Liver (tissue), 9 donors: ENCODE results near the gene ADCY4. TPM values are rescaled to one million over a fixed set of nuclear protein-coding genes. Genes with fewer than 3 reads are reported as not detected.

ENCODE experiments used
- DNase-seq: peaks from one replicate; pipeline ENCODE4 v3.0.0-alpha.2; 2017; ENCODE audit warnings: low spot score
- H3K27ac ChIP-seq, 2 donors: one replicate each; pipeline ENCODE4 v1.7.0; 2013; ENCODE audit warnings: inconsistent platforms in 2 of 2, low read length in 2 of 2, control low read depth in 1 of 2, low read depth in 1 of 2, mild to moderate bottlenecking in 1 of 2
- H3K27me3 ChIP-seq, 4 donors: one replicate each; pipeline versions ENCODE4 v1.6.1 to v1.7.0; 2013; ENCODE audit warnings: low read length in 3 of 4, inconsistent platforms in 1 of 4, mild to moderate bottlenecking in 1 of 4, moderate library complexity in 1 of 4; ENCODE audit not compliant: control insufficient read depth in 4 of 4, insufficient read depth in 4 of 4
- H3K36me3 ChIP-seq, 4 donors: one replicate each; pipeline versions ENCODE4 v1.6.1 to v1.7.0; 2013; ENCODE audit warnings: low read length in 3 of 4, mild to moderate bottlenecking in 3 of 4, low read depth in 1 of 4, moderate library complexity in 1 of 4; ENCODE audit not compliant: control insufficient read depth in 4 of 4, insufficient read depth in 3 of 4
- H3K4me1 ChIP-seq, 4 donors: one replicate each; pipeline versions ENCODE4 v1.6.1 to v1.7.0; 2013; ENCODE audit warnings: low read length in 3 of 4, mild to moderate bottlenecking in 3 of 4, moderate library complexity in 1 of 4; ENCODE audit not compliant: control insufficient read depth in 4 of 4, insufficient read depth in 4 of 4
- H3K4me3 ChIP-seq, 3 donors: one replicate each; pipeline versions ENCODE4 v1.6.1 to v1.7.0; 2013; ENCODE audit warnings: low read length in 3 of 3, control low read depth in 1 of 3, low read depth in 1 of 3, mild to moderate bottlenecking in 1 of 3
- H3K9ac ChIP-seq, 2 donors: one replicate each; pipeline ENCODE4 v1.7.0; 2013; ENCODE audit warnings: low read length in 2 of 2, mild to moderate bottlenecking in 2 of 2, moderate library complexity in 2 of 2, control low read depth in 1 of 2, low read depth in 1 of 2
- H3K9me3 ChIP-seq, 4 donors: one replicate each; pipeline versions ENCODE4 v1.6.1 to v1.7.0; 2013; ENCODE audit warnings: low read length in 3 of 4; ENCODE audit not compliant: control insufficient read depth in 4 of 4
- EGR1 ChIP-seq, 2 donors: IDR thresholded peaks; 2 replicates each; pipeline ENCODE4 v1.6.1; 2016 to 2018; ENCODE audit warnings: antibody characterized with exemption in 2 of 2, low read depth in 2 of 2
- FOXA1 ChIP-seq: IDR thresholded peaks from 2 replicates; pipeline ENCODE4 v1.6.1; 2016; ENCODE audit warnings: antibody characterized with exemption
- FOXA2 ChIP-seq: IDR thresholded peaks from 2 replicates; pipeline ENCODE4 v1.6.1; 2016; ENCODE audit warnings: antibody characterized with exemption
- GABPA ChIP-seq, 2 donors: IDR thresholded peaks in 1 of 2; conservative IDR thresholded peaks in 1 of 2; 2 replicates each; pipeline ENCODE4 v1.6.1; 2016; ENCODE audit warnings: antibody characterized with exemption in 2 of 2, mild to moderate bottlenecking in 1 of 2, moderate library complexity in 1 of 2
- HNF4A ChIP-seq, 2 donors: conservative IDR thresholded peaks; 2 replicates each; pipeline ENCODE4 v1.6.1; 2016; ENCODE audit warnings: antibody characterized with exemption in 2 of 2, mild to moderate bottlenecking in 2 of 2
- HNF4G ChIP-seq: IDR thresholded peaks from 2 replicates; pipeline ENCODE4 v1.6.1; 2016; ENCODE audit warnings: antibody characterized with exemption
- JUND ChIP-seq, 2 donors: IDR thresholded peaks; 2 replicates each; pipeline ENCODE4 v1.6.1; 2016; ENCODE audit warnings: antibody characterized with exemption in 2 of 2
- NR2F2 ChIP-seq: IDR thresholded peaks from 2 replicates; pipeline ENCODE4 v1.6.1; 2016; ENCODE audit warnings: antibody characterized with exemption
- RAD21 ChIP-seq, 2 donors: IDR thresholded peaks; 2 replicates each; pipeline ENCODE4 v1.6.1; 2016; ENCODE audit warnings: antibody characterized with exemption in 2 of 2, mild to moderate bottlenecking in 2 of 2
- RXRA ChIP-seq, 2 donors: IDR thresholded peaks; 2 replicates each; pipeline ENCODE4 v1.6.1; 2017 to 2018; ENCODE audit warnings: antibody characterized with exemption in 2 of 2, mild to moderate bottlenecking in 1 of 2
- SP1 ChIP-seq: IDR thresholded peaks from 2 replicates; pipeline ENCODE4 v1.6.1; 2018; ENCODE audit warnings: antibody characterized with exemption, mild to moderate bottlenecking
- TAF1 ChIP-seq: conservative IDR thresholded peaks from 2 replicates; pipeline ENCODE4 v1.6.1; 2016; ENCODE audit warnings: antibody characterized with exemption, mild to moderate bottlenecking
- YY1 ChIP-seq: IDR thresholded peaks from 2 replicates; pipeline ENCODE4 v1.6.1; 2016; ENCODE audit warnings: antibody characterized with exemption, mild to moderate bottlenecking
- WGBS: extraction: QIAGEN DNeasy Blood & Tissue Kit; methylation state at CpG from one replicate; pipeline ENCODE4 v1.1.7; 2013; 5-methylcytosine and 5-hydroxymethylcytosine counted together
- polyA plus RNA-seq, 2 donors: library from polyadenylated mRNA; stranded (reverse) in 1 of 2; unstranded in 1 of 2; fragments of 200-250 nt in 1 of 2; fragments of >200 nt in 1 of 2; fragmentation: Nextera tagmentation in 1 of 2; extraction: Ambion mirVana in 1 of 2; gene quantifications; one replicate each; pipeline versions ENCODE4 v1.2.1 to v1.2.3, GENCODE V29; 2013 to 2015
- total RNA-seq, 2 donors: library from RNA; depleted of rRNA; stranded (reverse); fragments of >200 nt; gene quantifications; one replicate each; pipeline ENCODE4 v1.2.3, GENCODE V29; 2014
- TF ChIP-seq, protein P1 (sequence below): fragments of 150-350 bp; IDR thresholded peaks from 2 replicates; pipeline ENCODE4 v1.5.1; 2017; ENCODE audit warnings: improper control_type of control experiment, low read depth, low read length; ENCODE audit not compliant: missing input control
- TF ChIP-seq, protein P2 (sequence below): IDR thresholded peaks from 2 replicates; pipeline ENCODE4 v1.6.1; 2016; ENCODE audit warnings: antibody characterized with exemption
- TF ChIP-seq, protein P3 (sequence below): IDR thresholded peaks from 2 replicates; pipeline ENCODE4 v1.6.1; 2016; ENCODE audit warnings: antibody characterized with exemption, mild to moderate bottlenecking
- TF ChIP-seq, protein P4 (sequence below): IDR thresholded peaks from 2 replicates; pipeline ENCODE4 v1.6.1; 2016; ENCODE audit warnings: antibody characterized with exemption
- TF ChIP-seq, protein P5 (sequence below): IDR thresholded peaks from 2 replicates; pipeline ENCODE4 v1.6.1; 2016; ENCODE audit warnings: antibody characterized with exemption
- donor health status: healthy.
- donor health status: healthy.
- donor health status: healthy.
- donor health status: healthy.
- donor health status: healthy.

Gene ADCY4
- total and polyA plus RNA-seq, 4 donors = 2.2 to 7.2 (median 4.0) TPM

DNA sequence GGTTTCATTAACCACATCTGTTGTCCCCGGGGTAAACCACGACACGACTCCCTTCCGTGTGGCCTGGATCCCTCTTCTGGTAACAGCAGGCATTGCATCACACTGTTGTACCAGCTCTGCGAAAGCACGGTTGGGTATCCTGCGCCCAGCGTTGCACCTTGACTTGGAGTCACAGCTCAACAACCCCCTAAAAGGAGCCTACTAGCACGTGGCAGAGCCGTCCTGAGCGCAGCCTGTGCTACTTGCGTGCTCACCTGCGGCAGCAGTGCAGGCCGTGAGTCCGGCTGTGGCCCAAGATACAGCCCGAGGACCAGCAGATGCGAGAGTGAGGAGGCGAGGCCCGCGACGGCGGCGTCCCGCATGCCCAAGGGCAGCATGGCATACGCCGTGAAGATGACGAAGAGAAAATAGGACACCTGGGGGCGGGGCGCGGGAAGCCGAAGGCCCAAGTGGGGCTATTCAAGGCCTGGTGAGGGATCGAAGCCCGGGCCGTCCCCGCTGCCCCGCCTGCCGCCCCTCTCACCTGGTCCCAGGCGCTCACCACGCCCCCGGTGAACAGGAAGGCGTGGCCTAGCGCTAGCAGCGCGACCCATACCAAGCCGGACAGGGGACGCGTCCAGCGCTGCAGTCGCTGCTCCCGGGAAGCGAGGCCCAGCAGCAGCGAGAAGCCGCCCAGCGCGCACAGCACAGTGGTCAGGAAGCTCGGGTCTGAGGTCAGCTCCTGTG, 2.4 kb downstream of the ADCY4 start:
- no peaks in the 10 kb centered on the region for H3K27me3 ChIP-seq
- TF ChIP-seq EGR1 (IDR thresholded peaks at IDR 0.05; ENCODE audit: low read depth in 2 of 2) (no peak), HNF4G (no peak), SP1 (no peak), RAD21 (IDR thresholded peaks at IDR 0.05) (peak; percentile 77 to 84), FOXA1 (no peak), RXRA (IDR thresholded peaks at IDR 0.05) (no peak), HNF4A (conservative IDR thresholded peaks at IDR 0.05) (no peak)
- TF ChIP-seq, protein P1, sequence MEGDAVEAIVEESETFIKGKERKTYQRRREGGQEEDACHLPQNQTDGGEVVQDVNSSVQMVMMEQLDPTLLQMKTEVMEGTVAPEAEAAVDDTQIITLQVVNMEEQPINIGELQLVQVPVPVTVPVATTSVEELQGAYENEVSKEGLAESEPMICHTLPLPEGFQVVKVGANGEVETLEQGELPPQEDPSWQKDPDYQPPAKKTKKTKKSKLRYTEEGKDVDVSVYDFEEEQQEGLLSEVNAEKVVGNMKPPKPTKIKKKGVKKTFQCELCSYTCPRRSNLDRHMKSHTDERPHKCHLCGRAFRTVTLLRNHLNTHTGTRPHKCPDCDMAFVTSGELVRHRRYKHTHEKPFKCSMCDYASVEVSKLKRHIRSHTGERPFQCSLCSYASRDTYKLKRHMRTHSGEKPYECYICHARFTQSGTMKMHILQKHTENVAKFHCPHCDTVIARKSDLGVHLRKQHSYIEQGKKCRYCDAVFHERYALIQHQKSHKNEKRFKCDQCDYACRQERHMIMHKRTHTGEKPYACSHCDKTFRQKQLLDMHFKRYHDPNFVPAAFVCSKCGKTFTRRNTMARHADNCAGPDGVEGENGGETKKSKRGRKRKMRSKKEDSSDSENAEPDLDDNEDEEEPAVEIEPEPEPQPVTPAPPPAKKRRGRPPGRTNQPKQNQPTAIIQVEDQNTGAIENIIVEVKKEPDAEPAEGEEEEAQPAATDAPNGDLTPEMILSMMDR = peak; percentile 76
- TF ChIP-seq, protein P2, sequence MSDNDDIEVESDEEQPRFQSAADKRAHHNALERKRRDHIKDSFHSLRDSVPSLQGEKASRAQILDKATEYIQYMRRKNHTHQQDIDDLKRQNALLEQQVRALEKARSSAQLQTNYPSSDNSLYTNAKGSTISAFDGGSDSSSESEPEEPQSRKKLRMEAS = no peak
- H3K27ac ChIP-seq = no peak overlapping the region
- no peak overlapping the region for H3K9ac ChIP-seq
- no peaks in the 10 kb centered on the region for H3K9me3 ChIP-seq
- 15% methylated on average over 56 of the region's 56 CpGs for WGBS
- peak; percentile 67 for DNase-seq
- H3K36me3 ChIP-seq = no peaks in the 10 kb centered on the region
- H3K4me1 ChIP-seq = peaks cover 9 to 42% (median 21%) of the 10 kb centered on the region in 4 donors
- H3K4me3 ChIP-seq = peak overlapping the region in 2 of 3 donors; percentile 1 to 21

DNA sequence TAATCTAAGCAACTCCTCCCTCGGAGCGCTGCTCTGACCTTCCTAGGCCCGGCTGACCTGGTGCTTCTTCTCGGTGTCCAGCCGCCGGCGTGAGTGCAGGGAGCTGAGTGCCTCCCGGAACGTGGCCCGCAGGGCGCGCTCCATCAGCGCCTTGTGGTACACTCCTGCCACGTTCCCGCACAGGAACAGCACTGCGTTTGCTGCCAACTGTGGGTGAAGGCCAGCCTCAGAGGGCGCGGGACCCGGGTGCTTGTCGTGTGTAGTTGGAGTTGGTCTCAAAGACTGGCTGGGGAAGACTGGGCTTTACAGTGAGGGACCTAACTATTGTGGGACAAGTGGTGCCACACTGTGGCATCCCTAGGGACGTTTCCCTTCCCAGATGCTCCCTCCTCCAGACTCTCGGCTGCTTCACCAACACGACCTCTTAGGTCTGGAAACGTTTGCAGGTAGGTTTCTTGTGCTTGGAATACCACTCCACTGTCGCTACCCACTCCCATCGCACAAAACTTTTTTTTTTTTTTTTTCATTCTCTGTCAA, 3.1 kb downstream of the ADCY4 start:
- Histone ChIP-seq H3K4me1 (peaks cover 9 to 46% (median 22%) of the 10 kb centered on the region in 4 donors), H3K27ac (no peak overlapping the region), H3K9ac (no peak overlapping the region), H3K36me3 (no peaks in the 10 kb centered on the region), H3K9me3 (no peaks in the 10 kb centered on the region), H3K27me3 (no peaks in the 10 kb centered on the region), H3K4me3 (no peak overlapping the region)
- TF ChIP-seq FOXA1 (no peak), TAF1 (no peak), SP1 (no peak), GABPA (IDR thresholded peaks at IDR 0.05 in 1 of 2, conservative IDR thresholded peaks at IDR 0.05 in 1 of 2) (no peak), JUND (IDR thresholded peaks at IDR 0.05) (no peak), RAD21 (IDR thresholded peaks at IDR 0.05) (no peak), FOXA2 (no peak), EGR1 (IDR thresholded peaks at IDR 0.05; ENCODE audit: low read depth in 2 of 2) (no peak), RXRA (IDR thresholded peaks at IDR 0.05) (no peak), HNF4A (conservative IDR thresholded peaks at IDR 0.05) (no peak), NR2F2 (no peak), YY1 (no peak), HNF4G (no peak)
- TF ChIP-seq, protein P3, sequence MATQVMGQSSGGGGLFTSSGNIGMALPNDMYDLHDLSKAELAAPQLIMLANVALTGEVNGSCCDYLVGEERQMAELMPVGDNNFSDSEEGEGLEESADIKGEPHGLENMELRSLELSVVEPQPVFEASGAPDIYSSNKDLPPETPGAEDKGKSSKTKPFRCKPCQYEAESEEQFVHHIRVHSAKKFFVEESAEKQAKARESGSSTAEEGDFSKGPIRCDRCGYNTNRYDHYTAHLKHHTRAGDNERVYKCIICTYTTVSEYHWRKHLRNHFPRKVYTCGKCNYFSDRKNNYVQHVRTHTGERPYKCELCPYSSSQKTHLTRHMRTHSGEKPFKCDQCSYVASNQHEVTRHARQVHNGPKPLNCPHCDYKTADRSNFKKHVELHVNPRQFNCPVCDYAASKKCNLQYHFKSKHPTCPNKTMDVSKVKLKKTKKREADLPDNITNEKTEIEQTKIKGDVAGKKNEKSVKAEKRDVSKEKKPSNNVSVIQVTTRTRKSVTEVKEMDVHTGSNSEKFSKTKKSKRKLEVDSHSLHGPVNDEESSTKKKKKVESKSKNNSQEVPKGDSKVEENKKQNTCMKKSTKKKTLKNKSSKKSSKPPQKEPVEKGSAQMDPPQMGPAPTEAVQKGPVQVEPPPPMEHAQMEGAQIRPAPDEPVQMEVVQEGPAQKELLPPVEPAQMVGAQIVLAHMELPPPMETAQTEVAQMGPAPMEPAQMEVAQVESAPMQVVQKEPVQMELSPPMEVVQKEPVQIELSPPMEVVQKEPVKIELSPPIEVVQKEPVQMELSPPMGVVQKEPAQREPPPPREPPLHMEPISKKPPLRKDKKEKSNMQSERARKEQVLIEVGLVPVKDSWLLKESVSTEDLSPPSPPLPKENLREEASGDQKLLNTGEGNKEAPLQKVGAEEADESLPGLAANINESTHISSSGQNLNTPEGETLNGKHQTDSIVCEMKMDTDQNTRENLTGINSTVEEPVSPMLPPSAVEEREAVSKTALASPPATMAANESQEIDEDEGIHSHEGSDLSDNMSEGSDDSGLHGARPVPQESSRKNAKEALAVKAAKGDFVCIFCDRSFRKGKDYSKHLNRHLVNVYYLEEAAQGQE = no peak
- TF ChIP-seq, protein P4, sequence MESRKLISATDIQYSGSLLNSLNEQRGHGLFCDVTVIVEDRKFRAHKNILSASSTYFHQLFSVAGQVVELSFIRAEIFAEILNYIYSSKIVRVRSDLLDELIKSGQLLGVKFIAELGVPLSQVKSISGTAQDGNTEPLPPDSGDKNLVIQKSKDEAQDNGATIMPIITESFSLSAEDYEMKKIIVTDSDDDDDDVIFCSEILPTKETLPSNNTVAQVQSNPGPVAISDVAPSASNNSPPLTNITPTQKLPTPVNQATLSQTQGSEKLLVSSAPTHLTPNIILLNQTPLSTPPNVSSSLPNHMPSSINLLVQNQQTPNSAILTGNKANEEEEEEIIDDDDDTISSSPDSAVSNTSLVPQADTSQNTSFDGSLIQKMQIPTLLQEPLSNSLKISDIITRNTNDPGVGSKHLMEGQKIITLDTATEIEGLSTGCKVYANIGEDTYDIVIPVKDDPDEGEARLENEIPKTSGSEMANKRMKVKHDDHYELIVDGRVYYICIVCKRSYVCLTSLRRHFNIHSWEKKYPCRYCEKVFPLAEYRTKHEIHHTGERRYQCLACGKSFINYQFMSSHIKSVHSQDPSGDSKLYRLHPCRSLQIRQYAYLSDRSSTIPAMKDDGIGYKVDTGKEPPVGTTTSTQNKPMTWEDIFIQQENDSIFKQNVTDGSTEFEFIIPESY = no peak
- TF ChIP-seq, protein P2 = no peak
- TF ChIP-seq, protein P1 = no peak
- TF ChIP-seq, protein P5, sequence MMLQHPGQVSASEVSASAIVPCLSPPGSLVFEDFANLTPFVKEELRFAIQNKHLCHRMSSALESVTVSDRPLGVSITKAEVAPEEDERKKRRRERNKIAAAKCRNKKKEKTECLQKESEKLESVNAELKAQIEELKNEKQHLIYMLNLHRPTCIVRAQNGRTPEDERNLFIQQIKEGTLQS = no peak
- DNase-seq = no peak
- WGBS = 53% methylated on average over 26 of the region's 26 CpGs
